ENCODE results near the gene PPIP5K2. TPM values are rescaled to one million over a fixed set of nuclear protein-coding genes. Genes with fewer than 3 reads are reported as not detected.

PPIP5K2 gene
- polyA plus RNA-seq, 1 experiment = 75.9 TPM

GRCh38 chr5:103258957-103259704, 139.0 kb downstream of the PPIP5K2 start:
- DNase-seq (ENCODE audit: low read depth, low spot score) = no peak
- no peaks in the 10 kb centered on the region for H3K27me3 ChIP-seq (ENCODE audit: control insufficient read depth, insufficient read depth, low read length)
- H3K27ac ChIP-seq (ENCODE audit: low read depth, low read length) = no peak overlapping the region
- POLR2A ChIA-PET = interaction anchor here (0.5 to 1.4 kb wide), 11 partner anchors 14 to 224 kb away, joined by 3 to 9 read pairs (median 3); partner anchors contain the start of genes GIN1 and PPIP5K2
- H3K9me3 ChIP-seq (ENCODE audit: control insufficient read depth, insufficient read depth, low read length) = no peaks in the 10 kb centered on the region; the same call in 1 of the 2 replicates
- CTCF ChIA-PET = interaction anchor here (0.6 to 4.7 kb wide), 16 partner anchors 13 to 247 kb away, joined by 3 to 35 read pairs (median 3); no protein-coding TSS in a partner anchor
- H3K4me3 ChIP-seq (ENCODE audit: low read depth, low read length) = peak overlapping the region; percentile 89
- no peak for TF ChIP-seq CTCF (IDR thresholded peaks at IDR 0.05; ENCODE audit: low read depth, low read length)

- Histone ChIP-seq H3K27me3 (ENCODE audit: control insufficient read depth, insufficient read depth, low read length) (no peaks in the 10 kb centered on the region), H3K4me3 (ENCODE audit: low read depth, low read length) (peak overlapping the region; percentile 89), H3K27ac (ENCODE audit: low read depth, low read length) (no peak overlapping the region), H3K9me3 (ENCODE audit: control insufficient read depth, insufficient read depth, low read length) (no peaks in the 10 kb centered on the region; the same call in 1 of the 2 replicates)
- CTCF ChIA-PET = interaction anchor here (0.6 to 4.7 kb wide), 10 partner anchors 9 to 216 kb away, joined by 3 to 35 read pairs (median 4); no protein-coding TSS in a partner anchor
- POLR2A ChIA-PET = interaction anchor here (0.5 to 1.2 kb wide), 3 partner anchors 14 to 163 kb away, joined by 3 to 9 read pairs (median 3); no protein-coding TSS in a partner anchor
- no peak for DNase-seq (ENCODE audit: low read depth, low spot score)
- no peak for TF ChIP-seq CTCF (IDR thresholded peaks at IDR 0.05; ENCODE audit: low read depth, low read length)
Measured at GRCh38 chr5:103259705-103260355, 139.7 kb downstream of the PPIP5K2 start.

- H3K4me3 ChIP-seq (ENCODE audit: low read depth, low read length) = no peak overlapping the region
- DNase-seq (ENCODE audit: low read depth, low spot score) = no peak
- no peak overlapping the region for H3K27ac ChIP-seq (ENCODE audit: low read depth, low read length)
- H3K9me3 ChIP-seq (ENCODE audit: control insufficient read depth, insufficient read depth, low read length) = no peaks in the 10 kb centered on the region; the same call in 1 of the 2 replicates
- no peaks in the 10 kb centered on the region for H3K27me3 ChIP-seq (ENCODE audit: control insufficient read depth, insufficient read depth, low read length)
- ChIA-PET POLR2A (no interaction called here), CTCF (interaction anchor here (1.0 kb wide), 1 partner anchor 36 kb away, joined by 4 read pairs; no protein-coding TSS in a partner anchor)
- TF ChIP-seq CTCF (IDR thresholded peaks at IDR 0.05; ENCODE audit: low read depth, low read length) = no peak
Measured at GRCh38 chr5:103260951-103261350, 140.8 kb downstream of the PPIP5K2 start.

Other genes with a start within 250 kb of the PPIP5K2 start
- gene GIN1, start 163 bp upstream of the PPIP5K2 start, polyA plus RNA-seq (2011; rRNA removed) = 4.3 and 7.7 TPM in 2 replicates
- gene MACIR, start 138.5 kb downstream of the PPIP5K2 start, polyA plus RNA-seq (2011; rRNA removed) = 5.3 and 6.3 TPM in 2 replicates

Measured in AG04450 (cell line).